ENCODE measurements around the gene PANX2.

PANX2 gene

DNA sequence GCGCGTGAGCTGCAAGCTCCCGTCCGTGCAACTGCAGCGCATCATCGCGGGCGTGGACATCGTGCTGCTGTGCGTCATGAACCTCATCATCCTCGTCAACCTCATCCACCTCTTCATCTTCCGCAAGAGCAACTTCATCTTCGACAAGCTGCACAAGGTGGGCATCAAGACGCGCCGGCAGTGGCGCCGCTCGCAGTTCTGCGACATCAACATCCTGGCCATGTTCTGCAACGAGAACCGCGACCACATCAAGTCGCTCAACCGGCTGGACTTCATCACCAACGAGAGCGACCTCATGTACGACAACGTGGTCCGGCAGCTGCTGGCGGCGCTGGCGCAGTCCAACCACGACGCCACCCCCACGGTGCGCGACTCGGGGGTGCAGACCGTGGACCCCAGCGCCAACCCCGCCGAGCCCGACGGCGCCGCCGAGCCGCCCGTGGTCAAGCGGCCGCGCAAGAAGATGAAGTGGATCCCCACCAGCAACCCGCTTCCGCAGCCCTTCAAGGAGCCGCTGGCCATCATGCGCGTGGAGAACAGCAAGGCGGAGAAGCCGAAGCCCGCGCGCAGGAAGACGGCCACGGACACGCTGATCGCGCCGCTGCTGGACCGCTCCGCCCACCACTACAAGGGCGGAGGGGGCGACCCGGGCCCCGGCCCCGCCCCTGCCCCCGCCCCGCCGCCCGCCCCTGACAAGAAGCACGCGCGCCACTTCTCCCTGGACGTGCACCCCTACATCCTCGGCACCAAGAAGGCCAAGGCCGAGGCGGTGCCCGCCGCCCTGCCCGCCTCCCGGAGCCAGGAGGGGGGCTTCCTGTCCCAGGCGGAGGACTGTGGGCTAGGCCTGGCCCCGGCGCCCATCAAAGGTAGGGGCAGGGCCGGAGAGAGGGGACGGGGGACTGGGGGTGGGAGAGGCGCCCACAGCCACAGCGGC, 7.3 kb downstream of the PANX2 start:
- TF ChIP-seq, protein P1, sequence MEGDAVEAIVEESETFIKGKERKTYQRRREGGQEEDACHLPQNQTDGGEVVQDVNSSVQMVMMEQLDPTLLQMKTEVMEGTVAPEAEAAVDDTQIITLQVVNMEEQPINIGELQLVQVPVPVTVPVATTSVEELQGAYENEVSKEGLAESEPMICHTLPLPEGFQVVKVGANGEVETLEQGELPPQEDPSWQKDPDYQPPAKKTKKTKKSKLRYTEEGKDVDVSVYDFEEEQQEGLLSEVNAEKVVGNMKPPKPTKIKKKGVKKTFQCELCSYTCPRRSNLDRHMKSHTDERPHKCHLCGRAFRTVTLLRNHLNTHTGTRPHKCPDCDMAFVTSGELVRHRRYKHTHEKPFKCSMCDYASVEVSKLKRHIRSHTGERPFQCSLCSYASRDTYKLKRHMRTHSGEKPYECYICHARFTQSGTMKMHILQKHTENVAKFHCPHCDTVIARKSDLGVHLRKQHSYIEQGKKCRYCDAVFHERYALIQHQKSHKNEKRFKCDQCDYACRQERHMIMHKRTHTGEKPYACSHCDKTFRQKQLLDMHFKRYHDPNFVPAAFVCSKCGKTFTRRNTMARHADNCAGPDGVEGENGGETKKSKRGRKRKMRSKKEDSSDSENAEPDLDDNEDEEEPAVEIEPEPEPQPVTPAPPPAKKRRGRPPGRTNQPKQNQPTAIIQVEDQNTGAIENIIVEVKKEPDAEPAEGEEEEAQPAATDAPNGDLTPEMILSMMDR (IDR thresholded peaks at IDR 0.05; ENCODE audit: control extremely low read depth, extremely low read depth, low read depth, missing control alignments) = no peak
- no peak for DNase-seq (ENCODE audit: extremely low spot score)
- POLR2A ChIA-PET = no interaction called here
- CTCF ChIA-PET = no interaction called here

DNA sequence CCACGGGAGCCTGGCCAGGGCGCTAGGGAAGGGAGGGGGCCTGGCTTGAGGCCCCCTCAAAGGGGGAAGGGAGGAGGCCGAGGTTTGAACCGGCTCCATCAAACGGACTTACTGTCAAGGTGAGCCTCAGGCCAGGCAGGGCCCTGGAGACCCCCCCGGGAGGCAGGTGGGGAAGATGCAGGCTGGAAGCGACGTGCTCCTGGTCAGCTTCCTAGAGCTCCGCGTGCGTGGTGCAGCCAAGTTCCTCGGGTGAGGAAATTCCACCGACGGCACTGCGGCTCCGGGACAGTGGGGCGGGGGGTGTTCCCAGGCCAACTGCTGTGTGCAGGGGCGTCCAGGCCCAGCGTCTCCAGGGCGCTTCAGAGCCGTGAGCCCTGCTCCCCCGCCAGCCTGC, 7.9 kb downstream of the PANX2 start:
- POLR2A ChIA-PET = no interaction called here

DNA sequence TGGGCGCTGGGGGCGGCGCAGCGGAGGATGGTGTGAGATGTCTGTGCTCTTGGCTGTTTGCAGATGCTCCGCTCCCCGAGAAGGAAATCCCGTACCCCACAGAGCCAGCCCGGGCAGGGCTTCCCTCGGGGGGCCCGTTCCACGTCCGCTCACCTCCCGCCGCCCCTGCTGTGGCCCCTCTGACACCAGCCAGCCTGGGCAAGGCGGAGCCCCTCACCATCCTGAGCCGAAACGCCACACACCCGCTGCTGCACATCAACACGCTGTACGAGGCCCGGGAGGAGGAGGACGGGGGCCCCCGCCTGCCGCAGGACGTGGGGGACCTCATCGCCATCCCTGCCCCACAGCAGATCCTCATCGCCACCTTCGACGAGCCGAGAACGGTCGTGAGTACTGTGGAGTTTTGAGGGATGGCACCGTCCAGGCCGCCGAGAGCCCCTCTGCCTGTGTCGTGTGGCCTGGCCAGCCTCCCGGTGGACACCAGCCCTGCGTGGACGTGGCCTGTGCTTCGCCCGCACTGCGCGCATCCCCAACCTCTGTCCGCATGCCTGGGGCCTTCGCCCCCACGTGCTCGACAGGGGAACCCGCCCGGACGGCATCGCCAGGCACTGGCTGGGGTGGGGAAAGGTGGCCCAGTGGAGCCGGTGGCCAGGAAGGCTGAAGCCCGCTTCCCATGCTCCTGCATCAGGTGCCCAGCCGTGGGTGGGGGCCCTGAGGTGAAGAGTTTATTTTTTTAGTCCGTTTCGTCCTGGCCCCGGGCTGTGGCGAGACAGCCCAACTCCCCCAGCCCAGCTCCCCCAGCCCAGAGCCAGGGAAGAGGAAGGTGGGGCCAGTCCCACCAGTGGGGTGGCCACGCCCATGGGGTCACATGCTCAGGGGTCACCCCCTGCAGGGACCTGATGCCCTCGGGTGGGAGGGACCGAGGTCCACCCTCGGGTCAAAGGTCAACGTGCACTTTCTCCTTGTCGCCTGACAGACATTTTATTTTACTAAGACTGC, 8.6 kb downstream of the PANX2 start:
- POLR2A ChIA-PET = no interaction called here
- DNase-seq (ENCODE audit: extremely low spot score) = no peak
- CTCF ChIA-PET = no interaction called here
- TF ChIP-seq, protein P1 (IDR thresholded peaks at IDR 0.05; ENCODE audit: control extremely low read depth, extremely low read depth, low read depth, missing control alignments) = no peak

More for the DNA sequence above, 7.9 kb downstream of the PANX2 start:
- CTCF ChIA-PET = no interaction called here
- TF ChIP-seq, protein P1 (IDR thresholded peaks at IDR 0.05; ENCODE audit: control extremely low read depth, extremely low read depth, low read depth, missing control alignments) = no peak
- no peak for DNase-seq (ENCODE audit: extremely low spot score)

DNA sequence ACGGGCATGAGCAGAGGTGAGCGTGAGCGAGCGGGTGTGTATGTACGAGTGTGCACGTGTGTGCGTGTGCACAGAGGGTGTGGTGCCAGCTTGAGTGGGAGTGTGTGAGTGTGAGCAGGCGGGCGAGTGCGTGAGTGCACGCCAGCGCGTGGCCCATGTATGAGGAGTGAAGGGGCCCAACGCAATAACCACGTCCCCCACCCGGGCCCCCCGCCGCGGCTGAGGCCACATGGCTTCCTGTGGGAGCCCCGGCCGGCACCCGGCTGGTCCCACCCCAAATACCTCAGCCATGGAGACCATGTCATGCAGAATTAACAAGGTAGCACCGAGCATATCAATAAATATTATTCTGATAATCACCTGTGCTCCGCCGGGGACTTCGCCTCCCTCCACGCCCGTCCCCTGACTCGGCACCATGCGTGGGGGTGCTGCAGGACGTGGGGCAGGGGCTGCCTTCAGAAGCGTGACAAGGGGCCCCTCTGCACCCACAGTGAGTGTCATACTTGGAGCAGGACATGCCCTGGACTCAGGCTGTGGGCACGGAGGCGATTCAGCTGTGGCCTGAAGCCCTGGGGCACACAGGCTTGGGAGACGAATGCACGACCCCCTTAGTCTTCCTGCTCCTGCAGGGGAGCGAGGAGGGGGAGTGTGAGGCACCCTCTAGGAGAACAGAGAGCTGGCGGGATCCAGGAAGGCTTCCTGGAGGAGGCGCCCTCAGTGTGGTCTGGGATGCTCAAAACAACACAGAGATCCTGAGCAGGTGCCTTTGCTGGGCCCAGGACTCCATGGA, 9.6 kb downstream of the PANX2 start:
- DNase-seq (ENCODE audit: extremely low spot score) = no peak
- TF ChIP-seq, protein P1 (IDR thresholded peaks at IDR 0.05; ENCODE audit: control extremely low read depth, extremely low read depth, low read depth, missing control alignments) = no peak
- ChIA-PET CTCF (interaction anchor here (0.8 kb wide), 1 partner anchor 38 kb away, joined by 3 read pairs; no protein-coding TSS in a partner anchor), POLR2A (no interaction called here)

DNA sequence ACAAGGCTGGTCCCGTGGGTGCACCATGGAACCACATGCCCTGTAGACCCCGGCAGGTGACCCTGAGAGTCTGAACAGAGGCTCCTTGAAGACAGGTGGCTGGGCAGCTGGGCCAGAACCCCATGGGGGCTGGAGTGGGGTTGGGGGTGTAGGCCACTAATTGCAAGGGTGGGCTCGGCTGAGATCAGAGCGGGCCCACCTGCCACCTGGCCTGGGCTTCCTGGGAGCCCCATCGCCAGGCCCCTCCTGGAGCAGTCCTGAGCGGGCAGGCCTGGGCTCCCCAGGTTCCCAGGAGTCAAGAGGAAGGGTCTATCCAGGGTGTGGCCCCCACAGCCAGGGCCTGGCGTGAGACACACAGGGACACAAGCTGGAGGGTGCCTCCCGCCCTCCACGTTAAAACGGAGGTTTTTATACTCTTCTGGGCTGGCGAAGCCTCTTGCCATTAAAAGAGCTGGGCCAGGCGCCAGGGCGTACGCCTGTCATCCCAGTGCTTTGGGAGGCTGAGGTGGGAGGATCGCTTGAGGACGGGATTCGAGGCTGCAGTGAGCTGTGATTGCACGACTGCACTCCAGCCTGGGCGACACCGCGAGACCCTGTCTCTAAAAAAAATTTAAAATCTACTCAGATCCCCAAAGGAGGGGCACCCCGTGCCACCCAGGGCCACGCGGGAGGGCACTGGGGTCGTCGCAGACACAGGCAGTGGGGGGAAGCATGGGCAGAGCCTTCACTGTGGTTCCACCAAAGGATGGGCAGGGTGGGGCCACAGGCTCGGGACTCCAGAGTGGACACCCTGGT, 10.4 kb downstream of the PANX2 start:
- CTCF ChIA-PET = interaction anchor here (0.8 kb wide), 1 partner anchor 38 kb away, joined by 3 read pairs; no protein-coding TSS in a partner anchor
- POLR2A ChIA-PET = no interaction called here
- DNase-seq (ENCODE audit: extremely low spot score) = no peak
- TF ChIP-seq, protein P1 (IDR thresholded peaks at IDR 0.05; ENCODE audit: control extremely low read depth, extremely low read depth, low read depth, missing control alignments) = no peak
